SJSA1 (cell line): ENCODE data around the gene FREY1. TPM values are rescaled to one million over a fixed set of nuclear protein-coding genes. Genes with fewer than 3 reads are reported as not detected.
"Not testable (repeated sequence)": the region's sequence is repeated elsewhere in the genome, so short reads cannot be mapped to it uniquely, and the experiment has no call there.

Source experiments
- DNase-seq, 2 experiments: peaks; one replicate each; pipeline ENCODE4 v3.0.0-alpha.2; 2015 to 2020; ENCODE audit warnings: low spot score in 2 of 2, low read depth in 1 of 2
- H3K27ac ChIP-seq: fragments of 250-450 bp; sonication (Bioruptor Pico); 2 replicates; pipeline ENCODE4 v1.5.1; 2020; ENCODE audit warnings: mild to moderate bottlenecking, moderate library complexity
- H3K27me3 ChIP-seq: fragments of 250-450 bp; sonication (Bioruptor Pico); replicated peaks from 2 replicates; pipeline ENCODE4 v1.5.1; 2020; ENCODE audit warnings: mild to moderate bottlenecking, moderate library complexity
- H3K36me3 ChIP-seq: fragments of 250-450 bp; sonication (Bioruptor Pico); 2 replicates; pipeline ENCODE4 v1.5.1; 2020; ENCODE audit warnings: mild to moderate bottlenecking
- H3K4me1 ChIP-seq: fragments of 250-450 bp; sonication (Bioruptor Pico); replicated peaks from 2 replicates; pipeline ENCODE4 v1.6.1; 2021; ENCODE audit warnings: mild to moderate bottlenecking
- H3K4me3 ChIP-seq: fragments of 250-450 bp; sonication (Bioruptor Pico); 2 replicates; pipeline ENCODE4 v1.5.1; 2020; ENCODE audit warnings: mild to moderate bottlenecking
- H3K9me3 ChIP-seq: fragments of 250-450 bp; sonication (Bioruptor Pico); replicated peaks from 2 replicates; pipeline ENCODE4 v1.5.1; 2020; ENCODE audit warnings: mild to moderate bottlenecking
- total RNA-seq: library from RNA; depleted of rRNA; stranded (reverse); fragments of >200 nt; shearing (Covaris generic); gene quantifications from 2 replicates; pipeline ENCODE4 v1.2.3, GENCODE V29; 2014

FREY1 gene
- total RNA-seq, 1 experiment from 2014 or later, result 0.21 TPM

- Histone ChIP-seq H3K36me3 (no peaks in the 10 kb centered on the region), H3K27ac (no peak overlapping the region), H3K27me3 (peaks cover 52% of the 10 kb centered on the region), H3K4me3 (no peak overlapping the region), H3K9me3 (no peaks in the 10 kb centered on the region; the same call in 1 of the 2 replicates), H3K4me1 (peaks cover 18% of the 10 kb centered on the region)
- DNase-seq, result no peak
Measured at GRCh38 chr11:45900916-45901617, 6.0 kb downstream of the FREY1 start.

GRCh38 chr11:45900175-45900800 lies 6.8 kb downstream of the FREY1 start:
- not testable (repeated sequence) for H3K27ac ChIP-seq, DNase-seq, H3K9me3 ChIP-seq, H3K36me3 ChIP-seq
- Histone ChIP-seq H3K4me1 (peaks cover 18% of the 10 kb centered on the region), H3K27me3 (peaks cover 57% of the 10 kb centered on the region), H3K4me3 (peak overlapping the region; percentile 45)

- Histone ChIP-seq H3K36me3 (no peaks in the 10 kb centered on the region), H3K9me3 (no peaks in the 10 kb centered on the region; the same call in 1 of the 2 replicates), H3K27me3 (peaks cover 62% of the 10 kb centered on the region), H3K4me1 (peaks cover 18% of the 10 kb centered on the region), H3K27ac (peak overlapping the region; percentile 46; the same call in 1 of the 2 replicates), H3K4me3 (peak overlapping the region; percentile 45)
- peak; percentile 67 to 91 for DNase-seq
Measured at GRCh38 chr11:45899448-45900174, 7.5 kb downstream of the FREY1 start.

- Histone ChIP-seq H3K27me3 (peaks cover 62% of the 10 kb centered on the region), H3K36me3 (no peaks in the 10 kb centered on the region), H3K9me3 (no peaks in the 10 kb centered on the region; the same call in 1 of the 2 replicates), H3K4me3 (peak overlapping the region; percentile 45), H3K27ac (no peak overlapping the region), H3K4me1 (peaks cover 18% of the 10 kb centered on the region)
- DNase-seq, result no peak
Measured at GRCh38 chr11:45899086-45899447, 8.0 kb downstream of the FREY1 start.

GRCh38 chr11:45897556-45897955 lies 9.5 kb downstream of the FREY1 start:
- Histone ChIP-seq H3K4me1 (peaks cover 18% of the 10 kb centered on the region), H3K27me3 (peaks cover 62% of the 10 kb centered on the region), H3K9me3 (no peaks in the 10 kb centered on the region; the same call in 1 of the 2 replicates), H3K4me3 (no peak overlapping the region), H3K27ac (no peak overlapping the region), H3K36me3 (no peaks in the 10 kb centered on the region)
- DNase-seq, result no peak

GRCh38 chr11:45896422-45896984 lies 10.6 kb downstream of the FREY1 start:
- no peak overlapping the region for H3K27ac ChIP-seq

GRCh38 chr11:45895553-45896259 lies 11.4 kb downstream of the FREY1 start:
- Histone ChIP-seq H3K27me3 (peaks cover 54% of the 10 kb centered on the region), H3K36me3 (no peaks in the 10 kb centered on the region), H3K9me3 (no peaks in the 10 kb centered on the region; the same call in 1 of the 2 replicates), H3K4me3 (no peak overlapping the region), H3K27ac (no peak overlapping the region), H3K4me1 (peaks cover 16% of the 10 kb centered on the region)
- DNase-seq, result no peak

More at GRCh38 chr11:45896422-45896984, 10.6 kb downstream of the FREY1 start:
- no peaks in the 10 kb centered on the region; the same call in 1 of the 2 replicates for H3K9me3 ChIP-seq
- H3K4me3 ChIP-seq, result no peak overlapping the region
- peaks cover 60% of the 10 kb centered on the region for H3K27me3 ChIP-seq
- DNase-seq, result no peak
- peaks cover 18% of the 10 kb centered on the region for H3K4me1 ChIP-seq
- H3K36me3 ChIP-seq, result no peaks in the 10 kb centered on the region

GRCh38 chr11:45894555-45895247 lies 12.4 kb downstream of the FREY1 start:
- Histone ChIP-seq H3K36me3 (no peaks in the 10 kb centered on the region), H3K27ac (no peak overlapping the region), H3K4me3 (no peak overlapping the region), H3K9me3 (no peaks in the 10 kb centered on the region), H3K27me3 (peaks cover 44% of the 10 kb centered on the region), H3K4me1 (peaks cover 6% of the 10 kb centered on the region)
- no peak for DNase-seq

- Histone ChIP-seq H3K4me1 (no peaks in the 10 kb centered on the region), H3K27ac (no peak overlapping the region), H3K9me3 (no peaks in the 10 kb centered on the region), H3K4me3 (no peak overlapping the region), H3K27me3 (peaks cover 28% of the 10 kb centered on the region), H3K36me3 (no peaks in the 10 kb centered on the region)
- no peak for DNase-seq
Measured at GRCh38 chr11:45892856-45893255, 14.2 kb downstream of the FREY1 start.

- no peak for DNase-seq
- H3K36me3 ChIP-seq, result no peaks in the 10 kb centered on the region
- peaks cover 11% of the 10 kb centered on the region for H3K27me3 ChIP-seq
- H3K27ac ChIP-seq, result no peak overlapping the region
- H3K4me3 ChIP-seq, result no peak overlapping the region
- H3K4me1 ChIP-seq, result peaks cover under 1% of the 10 kb centered on the region; the same call in 1 of the 2 replicates
- no peaks in the 10 kb centered on the region for H3K9me3 ChIP-seq
Measured at GRCh38 chr11:45890886-45891550, 16.1 kb downstream of the FREY1 start.

- Histone ChIP-seq H3K27me3 (peaks cover 8% of the 10 kb centered on the region), H3K36me3 (no peaks in the 10 kb centered on the region; the same call in 1 of the 2 replicates), H3K27ac (no peak overlapping the region), H3K4me1 (peaks cover 9% of the 10 kb centered on the region), H3K9me3 (peaks cover 3% of the 10 kb centered on the region; the same call in 1 of the 2 replicates), H3K4me3 (no peak overlapping the region)
- DNase-seq, result no peak
Measured at GRCh38 chr11:45889966-45890365, 17.1 kb downstream of the FREY1 start.

GRCh38 chr11:45889555-45889954 lies 17.5 kb downstream of the FREY1 start:
- H3K4me1 ChIP-seq, result peaks cover 9% of the 10 kb centered on the region
- DNase-seq, result no peak
- peaks cover 6% of the 10 kb centered on the region for H3K27me3 ChIP-seq
- H3K4me3 ChIP-seq, result no peak overlapping the region
- no peaks in the 10 kb centered on the region; the same call in 1 of the 2 replicates for H3K36me3 ChIP-seq
- H3K27ac ChIP-seq, result no peak overlapping the region
- peaks cover 3% of the 10 kb centered on the region; the same call in 1 of the 2 replicates for H3K9me3 ChIP-seq
